NB4 (cell line): ENCODE data around the gene CDC42EP4.
"Not testable (repeated sequence)": the region's sequence is repeated elsewhere in the genome, so short reads cannot be mapped to it uniquely, and the experiment has no call there.

Source experiments
- DNase-seq: peaks from one replicate; pipeline ENCODE4 v3.0.0; 2010; ENCODE audit warnings: low read depth
- H3K4me3 ChIP-seq: one replicate; pipeline ENCODE4 v1.5.1; 2011; ENCODE audit warnings: mild to moderate bottlenecking, low read depth, low read length, moderate library complexity
- MYC ChIP-seq: IDR thresholded peaks from 2 replicates; pipeline ENCODE4 v1.6.1; 2011; ENCODE audit warnings: low read depth, low read length
- POLR2A ChIP-seq: IDR thresholded peaks from 2 replicates; pipeline ENCODE4 v1.6.1; 2011; ENCODE audit warnings: mild to moderate bottlenecking; ENCODE audit not compliant: insufficient read length; ENCODE audit errors: extremely low read depth
- TF ChIP-seq, protein P1 (sequence below): IDR thresholded peaks from one replicate; pipeline ENCODE4 v1.5.1; 2012; ENCODE audit warnings: low read depth, low read length
- TF ChIP-seq, protein P2 (sequence below): IDR thresholded peaks from 2 replicates; pipeline ENCODE4 v1.6.1; 2011; ENCODE audit warnings: low read depth, low read length

The CDC42EP4 gene

DNA sequence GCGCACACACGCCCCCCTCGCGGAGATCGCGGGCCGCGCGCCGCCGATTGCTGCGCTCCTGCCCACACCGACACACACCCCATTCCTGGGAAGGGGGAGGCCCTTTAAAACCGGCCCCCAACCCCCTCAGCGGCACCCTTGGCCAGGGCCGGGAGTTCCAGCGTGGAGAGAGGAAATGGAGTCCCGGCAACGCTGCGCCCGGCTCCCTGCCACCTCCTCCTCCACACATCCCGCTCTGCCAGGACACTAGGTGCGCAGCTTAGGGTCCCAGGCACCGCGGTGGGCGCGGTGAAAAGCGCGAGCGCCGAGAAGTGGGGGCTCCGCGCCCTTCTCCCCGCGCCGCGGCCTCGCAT, 397 bp downstream of the CDC42EP4 start:
- no peak for DNase-seq
- TF ChIP-seq, protein P1, sequence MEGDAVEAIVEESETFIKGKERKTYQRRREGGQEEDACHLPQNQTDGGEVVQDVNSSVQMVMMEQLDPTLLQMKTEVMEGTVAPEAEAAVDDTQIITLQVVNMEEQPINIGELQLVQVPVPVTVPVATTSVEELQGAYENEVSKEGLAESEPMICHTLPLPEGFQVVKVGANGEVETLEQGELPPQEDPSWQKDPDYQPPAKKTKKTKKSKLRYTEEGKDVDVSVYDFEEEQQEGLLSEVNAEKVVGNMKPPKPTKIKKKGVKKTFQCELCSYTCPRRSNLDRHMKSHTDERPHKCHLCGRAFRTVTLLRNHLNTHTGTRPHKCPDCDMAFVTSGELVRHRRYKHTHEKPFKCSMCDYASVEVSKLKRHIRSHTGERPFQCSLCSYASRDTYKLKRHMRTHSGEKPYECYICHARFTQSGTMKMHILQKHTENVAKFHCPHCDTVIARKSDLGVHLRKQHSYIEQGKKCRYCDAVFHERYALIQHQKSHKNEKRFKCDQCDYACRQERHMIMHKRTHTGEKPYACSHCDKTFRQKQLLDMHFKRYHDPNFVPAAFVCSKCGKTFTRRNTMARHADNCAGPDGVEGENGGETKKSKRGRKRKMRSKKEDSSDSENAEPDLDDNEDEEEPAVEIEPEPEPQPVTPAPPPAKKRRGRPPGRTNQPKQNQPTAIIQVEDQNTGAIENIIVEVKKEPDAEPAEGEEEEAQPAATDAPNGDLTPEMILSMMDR, result no peak
- no peak for TF ChIP-seq MYC
- TF ChIP-seq POLR2A, result no peak
- TF ChIP-seq, protein P2, sequence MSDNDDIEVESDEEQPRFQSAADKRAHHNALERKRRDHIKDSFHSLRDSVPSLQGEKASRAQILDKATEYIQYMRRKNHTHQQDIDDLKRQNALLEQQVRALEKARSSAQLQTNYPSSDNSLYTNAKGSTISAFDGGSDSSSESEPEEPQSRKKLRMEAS, result no peak
- peak overlapping the region; percentile 67 for H3K4me3 ChIP-seq

DNA sequence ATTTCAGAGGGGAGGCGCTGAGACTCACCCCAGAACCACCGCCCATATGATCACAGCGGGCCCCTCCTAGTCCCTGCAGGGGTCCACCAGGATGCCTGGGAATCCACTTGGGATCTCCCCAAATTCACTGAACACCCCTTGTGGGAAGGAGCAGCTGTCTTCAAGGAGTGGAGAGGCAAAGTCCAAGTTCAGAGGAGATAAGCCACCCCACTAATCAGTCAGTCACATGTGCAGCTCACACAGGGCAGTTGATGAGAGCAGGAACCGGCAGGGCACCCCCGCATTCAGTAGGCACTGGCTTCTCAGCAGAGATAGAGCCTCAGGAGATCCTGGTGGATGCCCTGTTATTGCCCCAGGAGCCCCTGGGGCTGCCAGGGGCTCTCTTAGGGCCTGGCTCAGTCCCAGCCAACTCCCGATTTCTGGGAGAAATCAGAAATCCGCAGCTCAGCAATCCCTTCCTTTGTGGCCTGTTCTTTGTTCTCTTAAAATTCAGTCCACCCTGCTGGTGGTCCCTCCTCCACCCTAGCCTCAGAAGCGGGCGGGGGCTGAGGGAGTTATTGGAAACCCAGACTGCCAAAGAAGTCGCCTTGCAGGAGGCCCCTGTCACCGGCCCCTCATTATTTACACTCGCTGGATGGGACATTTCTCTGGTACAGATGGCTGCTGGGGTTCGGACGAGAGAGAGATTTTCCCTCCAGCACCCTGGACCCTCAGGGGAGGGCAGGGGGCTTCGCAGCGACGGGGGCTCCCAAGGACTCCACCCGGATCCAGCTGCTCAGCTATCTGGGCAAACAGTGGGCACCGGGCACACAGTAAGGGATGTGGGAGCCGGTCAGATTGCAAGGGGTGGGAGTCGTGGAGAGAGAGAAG, 1.8 kb downstream of the CDC42EP4 start:
- peak overlapping the region; percentile 67 for H3K4me3 ChIP-seq
- peak; percentile 53 for DNase-seq
- TF ChIP-seq, protein P2, result 0 out of 2 replicates have a peak, but pooled peaks have one; percentile 8
- TF ChIP-seq, protein P1, result no peak
- no peak for TF ChIP-seq POLR2A
- TF ChIP-seq MYC, result no peak

DNA sequence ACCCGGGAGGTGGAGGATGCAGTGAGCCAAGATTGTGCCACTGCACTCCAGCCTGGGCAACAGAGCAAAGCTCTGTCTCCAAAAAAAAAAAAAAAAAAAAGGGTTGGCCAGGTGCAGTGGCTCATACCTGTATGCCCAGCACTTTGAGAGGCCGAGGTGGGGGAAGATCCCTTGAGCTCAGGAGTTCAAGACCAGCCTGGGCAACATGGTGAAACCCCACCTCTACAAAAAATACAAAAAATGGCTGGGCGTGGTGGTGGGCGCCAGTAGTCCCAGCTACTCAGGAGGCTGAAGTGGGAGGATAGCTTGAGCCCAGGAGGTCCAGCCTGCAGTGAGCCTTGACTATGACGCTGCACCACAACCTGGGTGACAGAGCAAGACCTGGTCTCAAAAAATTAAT, 2.8 kb downstream of the CDC42EP4 start:
- not testable (repeated sequence) for H3K4me3 ChIP-seq, DNase-seq

DNA sequence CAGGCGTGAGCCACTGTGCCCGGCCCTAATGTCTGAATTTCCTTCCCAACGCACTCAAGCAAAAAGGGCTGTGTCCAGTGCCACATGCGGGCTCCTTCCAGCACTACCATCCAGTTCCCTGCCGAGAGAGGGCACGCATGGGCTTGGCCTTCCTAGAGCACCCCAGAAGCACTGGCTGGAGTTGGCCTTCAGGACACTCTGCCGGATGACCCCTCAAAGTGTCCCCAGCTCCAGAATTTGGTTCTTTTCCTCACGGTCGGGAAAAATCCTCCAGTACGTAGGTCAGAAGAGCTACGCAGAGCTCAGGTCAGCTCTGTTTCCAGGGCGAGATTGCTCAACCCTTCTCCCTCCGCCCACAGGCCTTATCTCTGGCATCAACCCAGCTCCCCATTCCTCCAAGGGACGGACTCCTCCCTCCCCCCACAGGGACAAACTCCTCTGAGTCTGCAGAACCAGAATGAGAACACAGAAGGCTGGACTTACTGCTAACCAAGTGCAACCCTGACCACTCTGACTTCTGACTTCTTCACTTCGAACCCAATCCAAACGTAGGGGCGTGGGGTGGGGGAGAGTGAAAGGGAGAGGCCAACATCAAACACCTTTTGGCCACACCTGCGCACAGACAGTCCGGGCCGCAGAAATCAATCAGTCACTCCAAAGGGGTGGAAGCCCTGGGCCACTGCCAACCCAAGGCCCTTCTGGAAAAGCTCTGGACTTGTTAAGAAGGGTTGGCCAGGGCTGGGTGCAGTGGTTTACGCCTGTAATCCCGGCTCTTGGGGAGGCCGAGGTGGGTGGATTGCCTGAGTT, 3.6 kb downstream of the CDC42EP4 start:
- H3K4me3 ChIP-seq, result peak overlapping the region; percentile 37

DNA sequence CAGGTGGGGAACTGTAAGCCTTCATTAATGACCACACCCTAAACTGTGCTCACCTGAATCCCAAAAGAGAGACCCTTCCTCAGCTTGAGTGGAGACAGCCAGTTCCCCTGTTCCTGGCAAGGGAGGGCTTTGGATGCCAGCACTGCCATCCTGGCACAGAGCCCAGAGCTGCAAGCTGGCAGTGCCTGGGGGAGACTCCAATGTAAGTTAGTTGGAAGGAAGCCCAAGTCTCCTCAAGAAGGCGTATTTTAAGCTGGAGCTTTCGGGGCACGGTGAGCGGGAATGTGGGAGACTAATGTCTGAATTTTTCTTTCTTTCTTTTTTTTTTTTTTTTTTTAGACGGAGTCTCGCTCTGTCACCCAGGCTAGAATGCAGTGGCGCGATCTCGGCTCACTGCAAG, 4.7 kb downstream of the CDC42EP4 start:
- no peak for DNase-seq
- TF ChIP-seq, protein P1, result no peak
- TF ChIP-seq, protein P2, result no peak
- TF ChIP-seq MYC (no peak), POLR2A (no peak)
- H3K4me3 ChIP-seq, result no peak overlapping the region

More for the DNA sequence above, 3.6 kb downstream of the CDC42EP4 start:
- no peak for TF ChIP-seq POLR2A
- no peak for TF ChIP-seq MYC
- TF ChIP-seq, protein P1, result no peak
- TF ChIP-seq, protein P2, result no peak
- DNase-seq, result peak; percentile 89
